Adrenal gland (tissue), 12 donors: Measurements from ENCODE around the gene CLSTN3. TPM values are rescaled to one million over a fixed set of nuclear protein-coding genes. Genes with fewer than 3 reads are reported as not detected.

Experiments used
- DNase-seq, 7 donors: peaks; one replicate each; pipeline ENCODE4 v3.0.0-alpha.2; 2019 to 2020
- H3K27ac ChIP-seq, 5 donors: fragments of 200-600 bp; sonication (generic) in 4 of 5; 1 replicate in 3 of 5; 2 replicates in 2 of 5; pipeline versions ENCODE4 v1.5.1 to v1.8.0; 2016 to 2020; ENCODE audit warnings: mild to moderate bottlenecking in 1 of 5
- H3K27me3 ChIP-seq: fragments of 200-600 bp; 2 replicates; pipeline ENCODE4 v1.8.0; 2021
- H3K36me3 ChIP-seq, 2 donors: fragments of 200-600 bp; replicated peaks in 1 of 2; 1 replicate in 1 of 2; 2 replicates in 1 of 2; pipeline versions ENCODE4 v1.5.1 to v1.8.0; 2018 to 2022
- H3K4me1 ChIP-seq, 2 donors: fragments of 200-600 bp; replicated peaks in 1 of 2; 1 replicate in 1 of 2; 2 replicates in 1 of 2; pipeline versions ENCODE4 v1.5.1 to v1.8.0; 2018 to 2021
- H3K4me3 ChIP-seq, 4 donors: fragments of 200-600 bp; sonication (generic) in 3 of 4; one replicate each; pipeline ENCODE4 v1.5.1; 2016 to 2018
- H3K9me3 ChIP-seq, 3 donors: fragments of 200-600 bp; sonication (generic) in 1 of 3; replicated peaks in 1 of 3; 1 replicate in 2 of 3; 2 replicates in 1 of 3; pipeline versions ENCODE4 v1.5.1 to v1.8.0; 2016 to 2021
- CTCF ChIP-seq, 6 experiments: fragments of 450-650 bp in 4 of 6; fragments of 200-600 bp in 2 of 6; sonication (generic) in 1 of 6; IDR thresholded peaks; 1 replicate in 5 of 6; 2 replicates in 1 of 6; pipeline versions ENCODE4 v1.5.1 to v1.8.0; 2016 to 2021; ENCODE audit warnings: antibody characterized with exemption in 6 of 6, mild to moderate bottlenecking in 2 of 6, moderate library complexity in 1 of 6
- POLR2A ChIP-seq, 2 donors: fragments of 450-650 bp; IDR thresholded peaks; one replicate each; pipeline ENCODE4 v1.6.1; 2017; ENCODE audit warnings: antibody characterized with exemption in 2 of 2, mild to moderate bottlenecking in 2 of 2, moderate library complexity in 1 of 2
- WGBS, 4 donors: extraction: QIAGEN DNeasy Blood & Tissue Kit in 2 of 4; methylation state at CpG; one replicate each; pipeline versions ENCODE4 v1.1.5 to v1.1.7; 2013 to 2017; 5-methylcytosine and 5-hydroxymethylcytosine counted together
- intact Hi-C, 2 donors: fragments of 100-400 bp; cut with DNase I; formaldehyde crosslinking; loops; one replicate each; pipeline versions ENCODE4 v1.14.1 to v1.15.0; 2022 to 2023
- polyA plus RNA-seq, 3 donors: library from polyadenylated mRNA; stranded (reverse); fragments of 200-250 nt in 2 of 3; fragments of 350-450 nt in 1 of 3; fragmentation: Illumina TruSeq in 1 of 3; extraction: RNeasy Lipid Tissue Mini Kit (QIAGEN cat#74804) in 1 of 3; gene quantifications; one replicate each; pipeline ENCODE4 v1.2.3, GENCODE V29; 2013 to 2014
- total RNA-seq, 9 donors: library from RNA; depleted of rRNA in 4 of 9; stranded (reverse); fragments of >200 nt in 4 of 9; fragments of 120-200 nt in 1 of 9; fragmentation: NEBNext Ultra II Directional in 1 of 9; extraction: Animal tissue kit (Norgen Biotek cat#: 25700) in 1 of 9; gene quantifications; one replicate each; pipeline versions ENCODE4 v1.1.0 to v1.2.4, GENCODE V29; 2013 to 2023
- donor health status: healthy with polysubstance abuse.
- donor health status: Bipolar disorder and iron deficiency.
- donor health status: DM: yes; HTN: yes; CAD: no.
- donor health status: DM: no; HTN: no; CAD: no.
- donor health status: DM: no; HTN: no; CAD: no.
- donor health status: DM: yes; HTN: yes; CAD: no.

CLSTN3 gene
- total and polyA plus RNA-seq, 12 donors, result 9.3 to 175 (median 42.8) TPM

DNA sequence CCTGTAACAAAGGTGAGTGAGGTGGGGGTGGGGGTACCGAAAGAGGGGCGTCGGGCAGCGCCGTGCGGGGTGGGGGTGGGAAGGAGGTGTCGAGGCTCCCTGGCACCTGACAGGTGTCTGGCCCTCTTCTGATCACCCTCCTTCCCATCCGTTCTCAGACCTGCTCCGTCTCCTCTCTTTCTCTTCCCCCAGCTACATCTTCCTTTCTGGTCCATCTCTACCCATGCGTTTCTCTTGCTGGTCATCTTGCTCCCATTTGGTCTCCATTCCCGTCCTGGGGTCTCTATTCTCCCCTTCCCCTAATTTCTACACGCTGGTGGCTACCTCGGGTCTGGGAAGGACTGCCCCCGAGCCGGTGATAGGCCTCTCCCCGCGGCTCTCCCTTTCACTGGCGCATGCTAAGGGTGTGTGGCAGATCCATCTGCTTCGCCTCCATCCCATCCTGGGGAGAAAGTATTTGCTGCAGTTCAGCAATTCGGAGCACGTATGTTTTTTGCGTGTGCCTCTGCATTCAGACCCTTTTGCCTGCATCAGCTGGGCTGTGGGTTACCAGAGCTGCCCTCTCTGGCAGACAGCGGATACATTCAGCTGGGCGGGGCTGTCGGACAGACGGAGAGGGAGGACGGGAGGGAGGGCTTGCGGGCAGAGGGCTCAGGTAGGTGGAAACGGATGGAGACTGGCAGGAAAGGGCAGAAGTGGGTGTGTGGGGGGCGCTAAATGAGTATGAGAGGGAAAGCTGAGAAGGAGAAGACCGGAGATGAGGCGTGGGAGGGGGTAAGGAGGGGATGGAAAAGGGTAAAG, 730 bp downstream of the CLSTN3 start:
- H3K4me3 ChIP-seq, result peak overlapping the region in 3 of 4 donors; percentile 23 to 63 (median 45)
- no peaks in the 10 kb centered on the region for H3K9me3 ChIP-seq
- peak in 1 of 2 donors; percentile 11 for TF ChIP-seq POLR2A (IDR thresholded peaks at IDR 0.05)
- no peak for TF ChIP-seq CTCF (IDR thresholded peaks at IDR 0.05)
- H3K27ac ChIP-seq, result peak overlapping the region in 3 of 5 donors; percentile 55 to 84 (median 73)
- peak; percentile 55 to 84 (median 62) for DNase-seq
- peaks cover 20 to 32% of the 10 kb centered on the region in 2 donors for H3K4me1 ChIP-seq
- H3K36me3 ChIP-seq, result peaks cover 0 to 20% of the 10 kb centered on the region in 2 donors
- intact Hi-C loops, result no loop called here
- H3K27me3 ChIP-seq, result no peaks in the 10 kb centered on the region
- 3 to 4% (median 4%) methylated on average over 29 to 32 of the region's 32 CpGs for WGBS, 4 donors

- Histone ChIP-seq H3K27ac (peak overlapping the region in 1 of 5 donors; percentile 84), H3K4me3 (peak overlapping the region in 1 of 4 donors; percentile 63), H3K36me3 (peaks cover 0 to 26% of the 10 kb centered on the region in 2 donors), H3K9me3 (no peaks in the 10 kb centered on the region), H3K27me3 (no peaks in the 10 kb centered on the region), H3K4me1 (peaks cover 20 to 32% of the 10 kb centered on the region in 2 donors)
- no peak for DNase-seq
- intact Hi-C loops, result no loop called here
- 45 to 53% (median 45%) methylated on average over 7 of the region's 7 CpGs for WGBS, 4 donors
- no peak for TF ChIP-seq POLR2A (IDR thresholded peaks at IDR 0.05)
- TF ChIP-seq CTCF (IDR thresholded peaks at IDR 0.05), result no peak
Observed at GRCh38 chr12:7131502-7131866, 1.3 kb downstream of the CLSTN3 start.

- Histone ChIP-seq H3K27me3 (no peaks in the 10 kb centered on the region), H3K4me1 (peaks cover 13 to 17% of the 10 kb centered on the region in 2 donors), H3K36me3 (peaks cover 0 to 43% of the 10 kb centered on the region in 2 donors), H3K27ac (no peak overlapping the region), H3K4me3 (no peak overlapping the region), H3K9me3 (no peaks in the 10 kb centered on the region)
- WGBS, 4 donors, result 86 to 92% (median 90%) methylated on average over 12 of the region's 12 CpGs
- no peak for DNase-seq
- TF ChIP-seq POLR2A (IDR thresholded peaks at IDR 0.05) (no peak), CTCF (IDR thresholded peaks at IDR 0.05) (no peak)
- intact Hi-C loops, result no loop called here
Observed at GRCh38 chr12:7134396-7135166, 4.4 kb downstream of the CLSTN3 start.

GRCh38 chr12:7136071-7136470, 5.9 kb downstream of the CLSTN3 start:
- intact Hi-C loops, result no loop called here
- TF ChIP-seq CTCF (IDR thresholded peaks at IDR 0.05), result no peak
- no peak for TF ChIP-seq POLR2A (IDR thresholded peaks at IDR 0.05)
- peaks cover 1 to 8% of the 10 kb centered on the region in 2 donors for H3K4me1 ChIP-seq
- 89 to 97% (median 93%) methylated on average over 6 to 7 of the region's 7 CpGs for WGBS, 4 donors
- no peak overlapping the region for H3K27ac ChIP-seq
- DNase-seq, result no peak
- H3K27me3 ChIP-seq, result no peaks in the 10 kb centered on the region
- H3K9me3 ChIP-seq, result no peaks in the 10 kb centered on the region
- no peak overlapping the region for H3K4me3 ChIP-seq
- H3K36me3 ChIP-seq, result peaks cover 0 to 52% of the 10 kb centered on the region in 2 donors
